ENCODE results near the gene TMEM255B. TPM values are rescaled to one million over a fixed set of nuclear protein-coding genes. Genes with fewer than 3 reads are reported as not detected.

The TMEM255B gene
- total and polyA plus RNA-seq, 2 donors (not counting 3 experiments of a cell fraction or from before 2014, with no cell fraction given) = 105 to 121 TPM

GRCh38 chr13:113759525-113760137, 605 bp downstream of the TMEM255B start:
- CTCF ChIA-PET = interaction anchor here (0.6 to 2.1 kb wide), 6 partner anchors 10 to 132 kb away, joined by 3 to 8 read pairs (median 4); no protein-coding TSS in a partner anchor
- H3K36me3 ChIP-seq (ENCODE audit: control insufficient read depth in 2 of 2, extremely low read depth in 1 of 2, insufficient read depth in 2 of 2, low read length in 2 of 2) = peaks cover 3% of the 10 kb centered on the region in 2 experiments
- no peaks in the 10 kb centered on the region for H3K9me1 ChIP-seq (replicated peaks; ENCODE audit: control insufficient read depth, extremely low read depth, insufficient read depth, low read length)
- H3K4me1 ChIP-seq (ENCODE audit: control insufficient read depth, extremely low read depth, insufficient read depth, low read length) = peaks cover 18% of the 10 kb centered on the region
- H3K9ac ChIP-seq (replicated peaks; ENCODE audit: extremely low read depth, insufficient read depth, low read length) = peak overlapping the region; percentile 84
- peak overlapping the region; percentile 85 for H2AFZ ChIP-seq (ENCODE audit: low read depth, low read length)
- peak overlapping the region; percentile 85 for H3K4me2 ChIP-seq (ENCODE audit: insufficient read depth, low read length)
- intact Hi-C loops (cut with micrococcal nuclease) = loop anchor here (1.0 kb wide), 3 partner anchors 15 to 58 kb away; no protein-coding TSS in a partner anchor
- FAIRE-seq (peak; percentile 97), DNase-seq (ENCODE audit: low read depth, low spot score) (peak; percentile 84)
- BruUV-seq (replicated peaks) = TSS peak; percentile 69
- peak overlapping the region; percentile 87 for H3K27ac ChIP-seq (ENCODE audit: insufficient read depth, low read depth, low read length)
- POLR2A ChIA-PET = no interaction called here
- H3K27me3 ChIP-seq (ENCODE audit: control insufficient read depth in 2 of 2, insufficient read depth in 2 of 2, low read length in 2 of 2) = no peaks in the 10 kb centered on the region
- dilution Hi-C loops (cut with MboI; ENCODE audit: extremely low pct_ligation_motif_present, low sequenced_read_pairs) = no loop called here
- no peaks in the 10 kb centered on the region for H4K20me1 ChIP-seq (replicated peaks; ENCODE audit: control insufficient read depth, extremely low read depth, insufficient read depth, low read length)
- H3K79me2 ChIP-seq (ENCODE audit: control insufficient read depth, insufficient read depth, low read length) = peaks cover 27% of the 10 kb centered on the region
- H3K4me3 ChIP-seq (replicated peaks in 1 of 3; ENCODE audit: insufficient read depth in 1 of 3, low read depth in 1 of 3, low read length in 3 of 3) = peak overlapping the region; percentile 80 to 93 (median 91)
- TF ChIP-seq CTCF (IDR thresholded peaks at IDR 0.05; ENCODE audit: extremely low read depth in 1 of 2, insufficient read depth in 1 of 2, low read depth in 1 of 2, low read length in 2 of 2) (no peak), MYC (IDR thresholded peaks at IDR 0.05; ENCODE audit: low read depth, low read length) (no peak), EZH2 (IDR thresholded peaks at IDR 0.05; ENCODE audit: borderline replicate concordance, low read depth, low read length, severe bottlenecking) (no peak), FOS (IDR thresholded peaks at IDR 0.05; ENCODE audit: borderline replicate concordance, insufficient read depth, low read length) (no peak), POLR2A (IDR thresholded peaks at IDR 0.05; ENCODE audit: low read depth, low read length) (no peak), GATA2 (IDR thresholded peaks at IDR 0.05; ENCODE audit: insufficient read depth, insufficient read length, low read depth, low read length) (no peak), JUN (IDR thresholded peaks at IDR 0.05; ENCODE audit: borderline replicate concordance, insufficient read depth, insufficient read length, low read depth) (no peak), MAX (IDR thresholded peaks at IDR 0.05; ENCODE audit: insufficient read depth, insufficient read length) (no peak)
- H3K9me3 ChIP-seq (replicated peaks; ENCODE audit: control insufficient read depth, insufficient read depth, low read length) = no peaks in the 10 kb centered on the region
